NOMO-1 treated with dmso at 0.1 percent for 144 hours (cell line): ENCODE measurements around the gene PDE6B.
"Not testable (repeated sequence)": the region's sequence is repeated elsewhere in the genome, so short reads cannot be mapped to it uniquely, and the experiment has no call there.

ENCODE experiments used
- DNase-seq: peaks from one replicate; lab custom pipeline; 2025; ENCODE audit not compliant: unreplicated experiment; lab: John Stamatoyannopoulos, UW

PDE6B gene

DNA sequence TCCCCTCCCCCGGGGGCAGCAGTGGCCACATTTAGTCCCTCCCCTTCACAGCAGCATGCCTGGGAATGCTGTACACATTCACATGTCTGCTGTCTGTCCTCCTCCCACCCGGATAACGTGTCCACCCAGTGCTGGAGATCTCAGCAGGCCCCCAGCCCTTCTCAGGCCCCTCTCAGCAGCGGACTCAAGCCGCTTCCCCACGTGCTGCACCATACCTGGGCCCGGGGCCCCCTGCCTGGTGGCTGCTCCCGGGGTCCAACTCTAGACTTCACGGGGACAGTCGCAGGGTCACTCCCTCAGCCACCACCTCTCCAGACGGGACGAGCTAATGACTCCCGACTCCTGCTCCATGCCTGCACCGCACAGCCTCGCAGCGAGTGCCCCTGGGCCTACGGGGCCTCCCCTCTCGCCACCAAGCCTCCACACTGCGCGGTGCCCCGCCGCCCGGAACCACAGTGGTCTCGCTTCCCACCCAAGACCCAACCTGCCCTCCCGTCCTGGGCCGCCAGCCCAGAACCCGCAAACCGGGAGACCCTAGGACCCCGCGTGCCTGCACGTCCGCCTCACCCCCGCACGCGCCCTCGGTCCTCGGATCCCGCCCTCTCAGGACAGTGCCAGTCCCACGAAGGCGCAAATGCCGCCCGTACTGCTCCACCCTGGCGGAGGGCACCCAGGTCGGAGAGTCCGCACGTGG lies 79.0 kb downstream of the PDE6B start:
- no peak for DNase-seq

DNA sequence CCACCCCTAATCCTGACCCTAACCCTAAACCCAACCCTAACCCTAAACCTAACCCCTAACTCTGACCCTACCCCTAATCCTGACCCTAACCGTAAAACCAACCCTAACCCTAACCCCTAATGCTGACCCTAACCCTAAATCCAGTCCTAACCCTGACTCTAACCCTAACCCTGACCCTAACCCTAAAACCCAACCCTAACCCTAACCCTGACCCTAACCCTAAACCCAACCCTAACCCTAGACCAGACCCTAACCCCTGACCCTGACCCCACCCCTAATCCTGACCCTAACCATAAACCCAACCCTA lies 79.6 kb downstream of the PDE6B start:
- no peak for DNase-seq

DNA sequence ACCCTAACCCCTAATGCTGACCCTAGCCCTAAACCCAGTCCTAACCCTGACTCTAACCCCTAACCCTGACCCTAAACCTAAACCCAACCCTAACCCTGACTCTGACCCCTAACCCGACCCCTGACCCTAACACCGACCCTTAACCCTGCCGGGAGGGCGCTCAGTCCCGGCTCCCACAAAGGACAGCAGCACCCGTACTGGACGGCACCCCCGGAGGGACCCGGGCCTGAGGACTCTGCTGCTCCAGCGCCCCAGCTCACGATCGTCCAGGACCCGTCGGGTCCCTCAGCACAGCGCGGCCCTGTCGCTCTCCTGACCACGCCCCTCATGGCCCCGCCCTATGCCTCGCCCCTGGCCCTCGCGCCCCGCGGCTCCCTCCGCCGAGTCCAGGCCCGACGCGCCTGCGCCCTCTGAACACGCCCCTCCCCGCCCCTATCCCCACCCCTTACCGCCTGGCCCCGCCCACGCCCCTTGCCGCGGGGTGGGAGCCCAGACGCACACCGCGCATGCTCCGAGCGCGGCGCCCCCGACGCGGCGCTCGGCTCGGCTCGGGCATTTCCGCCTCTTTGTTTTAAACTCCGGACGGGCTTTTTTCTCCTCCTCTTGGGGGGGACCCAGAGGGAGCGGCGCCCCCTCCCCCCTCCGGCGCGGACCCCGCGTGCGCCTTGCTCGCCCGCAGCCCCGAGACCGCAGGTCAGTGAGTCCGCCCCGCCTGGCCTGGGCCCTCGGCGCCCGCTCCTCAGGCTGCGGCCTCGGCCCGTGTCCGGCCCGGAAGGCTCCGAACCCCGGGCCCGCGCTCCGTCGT lies 80.1 kb downstream of the PDE6B start, which contains the start of gene PCGF3:
PCGF3 (plus strand) TSS at position 555 of the 805 bp plus-strand sequence. CDS start 27,849 bp downstream, outside the sequence.
- DNase-seq, result peak; percentile 88

DNA sequence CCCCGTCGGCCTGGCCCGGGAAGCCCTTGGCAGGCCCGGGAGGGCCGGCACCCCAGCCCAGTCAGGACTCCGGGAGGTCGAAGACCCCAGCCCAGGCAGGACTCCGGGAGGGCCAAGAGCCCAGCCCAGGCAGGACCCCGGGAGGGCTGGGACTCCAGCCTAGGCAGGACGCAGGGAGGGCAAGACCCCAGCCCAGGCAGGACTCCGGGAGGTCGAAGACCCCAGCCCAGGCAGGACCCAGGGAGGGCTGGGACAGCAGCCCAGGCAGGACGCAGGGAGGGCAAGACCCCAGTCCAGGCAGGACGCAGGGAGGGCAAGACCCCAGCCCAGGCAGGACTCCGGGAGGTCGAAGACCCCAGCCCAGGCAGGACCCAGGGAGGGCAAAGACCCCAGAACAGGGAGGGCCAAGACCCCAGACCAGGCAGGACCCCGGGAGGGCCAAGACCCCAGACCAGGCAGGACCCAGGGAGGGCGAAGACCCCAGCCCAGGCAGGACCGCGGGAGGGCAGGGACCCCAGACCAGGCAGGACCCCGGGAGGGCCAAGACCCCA lies 80.8 kb downstream of the PDE6B start:
- DNase-seq, result not testable (repeated sequence)

DNA sequence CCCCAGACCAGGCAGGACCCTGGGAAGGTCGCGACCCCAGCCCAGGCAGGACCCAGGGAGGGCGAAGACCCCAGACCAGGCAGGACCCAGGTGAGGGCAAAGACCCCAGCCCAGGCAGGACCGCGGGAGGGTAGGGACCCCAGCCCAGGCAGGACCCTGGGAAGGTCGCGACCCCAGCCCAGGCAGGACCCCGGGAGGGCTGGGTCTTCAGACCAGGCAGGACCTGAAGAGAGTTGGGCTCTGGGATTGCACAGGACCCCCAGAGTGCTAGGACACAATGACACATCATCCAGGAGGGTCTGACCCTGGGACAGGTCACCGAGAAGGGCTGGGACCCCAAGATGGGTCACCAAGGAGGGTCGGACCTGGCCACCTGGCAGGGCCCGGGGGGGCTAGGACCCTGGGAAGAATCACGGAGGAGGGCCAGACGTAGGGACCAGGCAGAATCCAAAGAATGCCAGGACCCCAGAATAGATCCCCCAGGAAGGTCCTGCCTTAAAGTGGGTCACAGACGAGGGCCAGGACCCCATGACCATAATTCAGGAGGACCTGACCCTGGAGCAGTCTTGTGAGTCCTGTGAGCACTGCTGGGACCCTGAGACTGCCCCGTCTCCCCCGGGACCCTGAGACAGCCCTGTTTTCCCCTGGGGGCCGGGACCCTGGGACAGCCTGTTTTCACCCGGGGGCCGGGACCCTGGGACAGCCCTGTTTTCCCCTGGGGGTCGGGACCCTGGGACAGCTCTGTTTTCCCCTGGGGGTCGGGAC lies 81.6 kb downstream of the PDE6B start:
- DNase-seq, result no peak

DNA sequence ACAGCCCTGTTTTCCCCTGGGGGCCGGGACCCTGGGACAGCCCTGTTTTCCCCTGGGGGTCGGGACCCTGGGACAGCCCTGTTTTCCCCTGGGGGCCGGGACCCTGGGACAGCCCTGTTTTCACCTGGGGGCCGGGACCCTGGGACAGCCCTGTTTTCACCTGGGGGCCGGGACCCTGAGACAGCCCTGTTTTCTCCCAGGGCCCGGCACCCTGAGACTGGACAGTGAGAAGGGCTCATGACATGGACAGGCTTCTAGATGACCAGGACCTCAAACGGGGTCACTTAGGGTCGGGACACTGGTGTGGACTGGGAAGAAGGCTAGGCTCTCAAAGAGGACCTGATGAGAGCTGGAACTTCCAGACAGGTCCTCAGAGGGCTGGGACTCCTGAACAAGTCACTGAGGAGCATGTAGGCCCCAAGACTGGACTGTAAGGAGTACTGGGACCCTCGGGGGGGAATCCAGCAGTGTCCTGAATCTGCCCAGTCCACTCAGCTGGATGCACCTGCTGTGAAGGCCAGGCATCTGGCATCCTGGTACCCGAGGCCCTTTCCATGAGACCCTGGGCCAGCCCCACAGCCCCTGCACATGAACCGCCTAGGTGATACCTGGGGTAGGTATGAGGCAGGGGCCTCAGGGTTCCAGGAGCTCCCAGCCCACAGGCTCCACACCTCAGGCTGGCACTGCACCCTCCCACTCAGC lies 82.7 kb downstream of the PDE6B start:
- no peak for DNase-seq

DNA sequence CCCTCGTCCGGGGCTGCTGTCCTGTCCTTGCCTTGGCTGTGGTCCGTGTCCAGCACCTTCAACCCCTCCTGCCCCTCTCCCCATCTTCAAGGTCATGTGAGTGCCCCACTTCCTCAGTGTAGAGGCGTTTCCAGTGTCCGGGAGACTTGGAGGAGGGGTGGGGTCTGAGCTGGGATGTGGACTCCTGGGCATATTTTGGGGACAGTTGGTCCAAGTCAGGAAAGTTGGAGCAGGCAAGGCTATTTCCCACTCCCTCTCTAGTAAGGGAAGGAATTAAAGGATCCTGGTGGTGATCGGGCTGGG lies 83.2 kb downstream of the PDE6B start:
- DNase-seq, result no peak

DNA sequence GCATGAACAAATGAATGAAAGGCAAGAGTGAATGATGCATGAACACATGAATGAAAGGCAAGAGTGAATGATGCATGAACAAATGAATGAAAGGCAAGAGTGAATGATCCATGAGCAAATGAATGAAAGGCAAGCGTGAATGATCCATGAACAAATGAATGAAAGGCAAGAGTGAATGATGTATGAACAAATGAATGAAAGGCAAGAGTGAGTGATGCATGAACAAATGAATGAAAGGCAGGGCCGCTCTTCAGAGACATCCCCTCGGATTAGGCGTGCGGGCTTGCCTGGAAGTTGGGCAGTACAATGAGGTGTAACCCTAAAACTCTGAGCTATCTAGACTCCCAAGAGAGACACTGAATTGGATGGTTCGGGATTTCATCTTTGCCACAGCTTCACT lies 84.0 kb downstream of the PDE6B start:
- DNase-seq, result no peak

DNA sequence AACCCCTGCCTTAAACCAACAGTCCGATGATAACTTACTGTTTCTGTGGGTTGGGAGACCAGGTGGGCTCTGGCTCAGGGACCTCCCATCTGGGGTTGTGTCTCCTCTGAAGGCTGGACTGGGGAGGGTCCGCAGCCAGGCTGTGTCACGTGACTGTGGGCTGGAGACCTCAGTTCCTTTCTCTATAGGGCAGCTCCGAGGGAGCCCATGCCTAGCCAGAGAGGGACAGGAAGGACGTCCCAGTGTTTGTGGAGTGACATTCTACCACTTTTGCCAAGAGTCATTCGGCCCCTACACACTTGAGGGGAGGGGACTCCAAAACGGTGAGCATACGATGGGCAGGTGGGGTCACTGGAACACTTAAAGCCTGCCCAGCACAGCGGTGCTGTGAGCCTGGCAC lies 84.7 kb downstream of the PDE6B start:
- no peak for DNase-seq

DNA sequence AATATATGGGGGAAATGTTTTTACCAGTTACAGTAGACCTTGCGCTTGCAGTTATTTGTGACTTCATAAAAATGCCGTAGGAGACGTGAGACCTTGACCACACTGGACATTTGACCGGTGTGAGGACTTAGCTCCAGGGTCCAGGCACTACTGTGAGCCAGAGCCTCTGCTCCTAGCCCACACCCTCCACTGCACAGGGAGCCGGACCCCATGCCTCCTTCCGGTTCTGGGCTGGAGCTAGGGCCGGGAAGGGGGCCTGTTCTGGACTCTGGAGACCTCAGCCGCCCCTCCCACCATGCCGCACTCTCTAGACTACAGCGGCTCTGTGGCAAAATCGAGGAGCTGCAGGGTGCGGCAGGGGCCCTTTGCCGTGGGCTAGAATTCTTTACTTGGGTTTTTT lies 85.5 kb downstream of the PDE6B start:
- DNase-seq, result no peak

DNA sequence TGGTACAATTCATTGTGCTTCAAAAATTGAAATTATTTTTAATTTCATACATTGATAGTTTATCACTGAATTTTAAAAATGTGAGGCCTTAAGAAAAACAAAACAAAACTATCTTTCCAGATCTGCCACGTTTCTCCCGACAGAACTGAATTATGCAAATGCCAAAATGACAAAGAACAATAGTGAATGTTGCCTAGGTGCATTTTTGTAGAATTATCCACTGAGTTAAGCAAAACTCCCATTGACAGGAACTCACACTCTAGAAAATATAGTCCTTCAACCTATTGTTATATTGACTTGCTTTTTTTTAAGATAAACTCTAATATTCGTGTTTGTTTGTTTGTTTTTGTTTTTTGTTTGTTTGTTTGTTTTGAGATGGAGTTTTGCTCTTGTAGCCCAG lies 86.7 kb downstream of the PDE6B start:
- no peak for DNase-seq

DNA sequence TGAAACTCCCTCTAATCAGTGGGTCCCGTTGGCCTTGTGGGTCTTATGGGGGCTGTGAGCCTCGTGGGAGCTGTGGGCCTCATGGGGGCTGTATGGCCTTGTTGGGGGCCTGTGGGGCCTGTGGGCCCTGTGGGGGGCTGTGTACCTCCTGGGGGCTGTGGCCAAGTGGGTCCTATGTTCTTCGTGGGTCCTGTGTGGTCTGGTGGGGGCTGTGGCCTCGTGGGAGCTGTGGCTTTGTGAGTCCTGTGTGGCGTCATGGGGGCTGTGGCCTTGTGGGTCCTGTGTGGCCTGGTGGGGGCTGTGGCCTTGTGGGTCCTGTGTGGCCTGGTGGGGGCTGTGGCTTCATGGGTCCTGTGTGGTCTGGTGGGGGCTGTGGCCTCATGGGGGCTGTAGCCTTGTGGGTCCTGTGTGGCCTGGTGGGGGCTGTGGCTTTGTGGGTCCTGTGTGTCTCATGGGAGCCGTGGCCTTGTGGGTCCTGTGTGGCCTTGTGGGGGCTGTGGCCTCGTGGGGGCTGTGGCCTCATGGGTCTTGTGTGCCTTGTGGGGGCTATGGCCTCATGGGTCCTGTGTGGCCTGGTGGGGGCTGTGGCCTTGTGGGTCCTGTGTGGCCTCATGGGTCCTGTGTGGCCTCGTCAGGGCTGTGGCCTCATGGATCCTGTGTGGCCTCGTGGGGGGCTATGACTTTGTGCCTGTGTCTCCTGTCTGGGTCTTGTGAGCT lies 87.7 kb downstream of the PDE6B start:
- no peak for DNase-seq

DNA sequence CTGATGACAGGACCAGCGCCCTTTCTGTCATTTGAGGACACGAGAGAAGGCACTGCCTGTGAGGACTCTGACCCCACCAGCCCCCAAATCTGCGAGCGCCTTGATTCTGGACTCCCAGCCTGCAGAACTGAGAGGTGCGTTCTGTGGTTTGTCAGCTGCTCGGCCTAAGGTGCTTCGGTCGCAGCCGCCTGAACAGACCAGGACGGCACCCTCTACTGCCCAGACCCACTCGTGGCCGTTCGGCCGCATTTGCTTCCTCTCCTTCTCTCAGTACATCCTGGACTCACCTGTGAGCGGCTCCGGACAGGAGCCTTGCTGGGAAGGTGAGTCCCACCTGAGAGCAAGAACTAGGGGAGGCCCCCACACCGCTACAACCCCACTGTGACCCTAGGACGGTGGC lies 88.7 kb downstream of the PDE6B start:
- DNase-seq, result no peak

DNA sequence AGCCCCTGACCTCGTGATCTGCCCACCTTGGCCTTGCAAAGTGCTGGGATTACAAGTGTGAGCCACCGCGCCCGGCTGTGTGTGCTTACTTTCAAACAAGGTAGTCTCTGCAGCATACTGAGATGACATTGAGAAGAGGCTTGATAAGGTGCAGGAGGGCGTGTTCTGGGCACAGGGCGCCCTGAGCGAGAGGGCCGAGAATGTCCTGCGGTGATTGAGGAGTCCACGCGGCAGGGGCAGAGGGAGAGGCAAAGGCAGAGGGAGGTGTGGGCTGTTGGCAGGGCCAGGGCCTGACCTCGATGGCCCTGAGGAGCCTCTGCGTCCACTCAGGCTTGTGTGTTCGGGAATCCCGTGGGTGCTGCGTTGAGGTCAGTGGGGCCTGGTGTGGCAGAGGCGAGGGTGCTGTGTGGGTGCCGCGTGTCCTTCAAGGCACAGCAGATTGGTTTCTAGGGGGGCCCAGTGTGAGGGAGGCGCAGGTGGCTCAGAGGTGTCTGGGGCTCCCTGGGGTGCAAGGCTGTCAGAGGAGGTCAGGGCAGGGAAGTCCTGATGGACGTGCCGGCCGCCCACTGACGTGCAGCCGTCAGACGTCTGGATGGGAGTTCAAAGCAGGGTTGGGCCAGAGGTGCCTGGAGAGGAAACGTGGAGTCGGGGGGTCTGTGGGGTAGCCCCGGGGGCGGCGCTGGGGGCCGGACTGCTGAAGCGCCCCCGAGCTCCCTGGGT lies 92.4 kb downstream of the PDE6B start:
- DNase-seq, result no peak

DNA sequence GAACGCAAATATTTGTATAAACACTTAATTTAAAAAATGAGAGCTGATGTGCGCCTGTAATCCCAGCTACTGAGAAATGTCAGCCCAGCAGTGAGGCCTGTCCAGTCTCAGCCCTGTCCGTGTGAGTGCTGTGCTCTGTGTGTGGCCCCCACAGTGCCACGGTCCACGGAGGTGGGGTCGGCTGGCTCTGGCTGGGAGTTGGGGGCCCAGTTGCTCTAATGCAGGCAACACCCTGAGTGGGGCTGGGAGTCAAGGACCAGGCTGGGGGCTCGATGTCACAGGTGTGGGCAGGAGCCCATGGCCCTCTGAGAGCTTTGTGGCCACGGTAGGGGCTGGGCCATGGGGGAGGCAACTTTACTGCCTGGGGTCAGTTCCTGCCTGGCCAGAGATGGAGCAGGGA lies 93.1 kb downstream of the PDE6B start:
- no peak for DNase-seq
